Osteoblast (primary cell): ENCODE data around the gene SEC24D. TPM values are rescaled to one million over a fixed set of nuclear protein-coding genes. Genes with fewer than 3 reads are reported as not detected.
"Not testable (repeated sequence)": the region's sequence is repeated elsewhere in the genome, so short reads cannot be mapped to it uniquely, and the experiment has no call there.

Experiments
- DNase-seq: peaks from one replicate; pipeline ENCODE4 v3.0.0; 2011; ENCODE audit warnings: low spot score, mixed read lengths; ENCODE audit not compliant: insufficient read length; ENCODE audit errors: missing footprints
- H2AFZ ChIP-seq: 2 replicates; pipeline ENCODE4 v1.6.0; 2011; ENCODE audit warnings: mild to moderate bottlenecking, low read length
- H3K27ac ChIP-seq: 2 replicates; pipeline ENCODE4 v1.5.1; 2011; ENCODE audit warnings: mild to moderate bottlenecking, low read depth, low read length, moderate library complexity
- H3K27me3 ChIP-seq: 2 replicates; pipeline ENCODE4 v1.6.0; 2012; ENCODE audit warnings: mild to moderate bottlenecking, control low read depth, inconsistent platforms, low read length, moderate library complexity; ENCODE audit not compliant: insufficient read depth
- H3K36me3 ChIP-seq: 2 replicates; pipeline ENCODE4 v1.5.1; 2011; ENCODE audit warnings: mild to moderate bottlenecking, low read length, control low read depth, moderate library complexity; ENCODE audit not compliant: insufficient read depth
- H3K4me1 ChIP-seq: 2 replicates; pipeline ENCODE4 v1.5.1; 2011; ENCODE audit warnings: mild to moderate bottlenecking, low read length, control low read depth, moderate library complexity; ENCODE audit not compliant: insufficient read depth
- H3K4me2 ChIP-seq: 2 replicates; pipeline ENCODE4 v1.6.0; 2011; ENCODE audit warnings: mild to moderate bottlenecking, low read length; ENCODE audit not compliant: insufficient read depth
- H3K4me3 ChIP-seq: fragments of 200-600 bp; sonication (generic); 3 replicates; pipeline ENCODE4 v1.5.1; 2012; ENCODE audit warnings: mild to moderate bottlenecking, low read length, inconsistent platforms; ENCODE audit not compliant: insufficient read depth
- H3K79me2 ChIP-seq: 2 replicates; pipeline ENCODE4 v1.6.0; 2012; ENCODE audit warnings: mild to moderate bottlenecking, low read length, control low read depth, inconsistent platforms; ENCODE audit not compliant: insufficient read depth
- H3K9me3 ChIP-seq: 2 replicates; pipeline ENCODE4 v1.5.1; 2011; ENCODE audit warnings: low read depth, low read length, control low read depth
- H4K20me1 ChIP-seq: 2 replicates; pipeline ENCODE4 v1.6.0; 2012; ENCODE audit warnings: mild to moderate bottlenecking, low read length, control low read depth; ENCODE audit not compliant: insufficient read depth
- total RNA-seq: library from RNA; depleted of rRNA; stranded (reverse); fragments of >200 nt; gene quantifications from 2 replicates; pipeline ENCODE4 v1.2.3, GENCODE V29; 2012
- TF ChIP-seq, protein P1 (sequence below): IDR thresholded peaks from 2 replicates; pipeline ENCODE4 v1.5.1; 2011; ENCODE audit warnings: mild to moderate bottlenecking, low read depth, low read length, moderate library complexity; ENCODE audit errors: extremely low read depth

Gene SEC24D
- total RNA-seq, 1 donor: 116 TPM

DNA sequence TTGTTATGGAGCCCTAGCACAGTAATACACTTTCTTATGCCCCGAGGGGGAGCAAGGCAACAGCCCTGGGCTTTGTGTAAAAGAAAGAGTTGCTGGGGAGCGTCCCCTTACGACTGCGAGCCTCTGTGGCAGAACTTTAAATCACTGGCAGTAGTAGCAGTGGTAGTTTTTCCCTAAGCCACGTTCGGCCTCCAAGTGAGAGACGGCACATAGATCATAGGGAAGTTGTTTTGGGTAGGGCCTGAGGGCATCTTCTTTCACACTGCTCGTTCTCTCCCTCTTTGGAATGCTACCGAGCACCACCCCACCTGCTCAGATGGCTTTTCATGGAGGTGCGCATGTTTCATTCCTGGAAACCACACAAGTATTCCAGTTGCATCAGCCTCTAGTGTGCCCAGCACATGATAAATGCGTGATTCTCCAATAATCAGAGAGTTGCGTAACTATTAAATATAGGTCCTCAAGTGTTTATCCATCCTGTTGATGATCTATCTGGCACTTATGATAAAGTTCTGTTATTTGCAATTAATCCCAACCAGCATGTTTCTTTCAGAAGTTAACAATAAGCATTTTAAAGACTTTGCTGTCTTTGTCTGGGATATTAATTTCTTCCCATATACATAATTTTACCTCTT lies 45.7 kb upstream of the SEC24D start:
- TF ChIP-seq, protein P1, sequence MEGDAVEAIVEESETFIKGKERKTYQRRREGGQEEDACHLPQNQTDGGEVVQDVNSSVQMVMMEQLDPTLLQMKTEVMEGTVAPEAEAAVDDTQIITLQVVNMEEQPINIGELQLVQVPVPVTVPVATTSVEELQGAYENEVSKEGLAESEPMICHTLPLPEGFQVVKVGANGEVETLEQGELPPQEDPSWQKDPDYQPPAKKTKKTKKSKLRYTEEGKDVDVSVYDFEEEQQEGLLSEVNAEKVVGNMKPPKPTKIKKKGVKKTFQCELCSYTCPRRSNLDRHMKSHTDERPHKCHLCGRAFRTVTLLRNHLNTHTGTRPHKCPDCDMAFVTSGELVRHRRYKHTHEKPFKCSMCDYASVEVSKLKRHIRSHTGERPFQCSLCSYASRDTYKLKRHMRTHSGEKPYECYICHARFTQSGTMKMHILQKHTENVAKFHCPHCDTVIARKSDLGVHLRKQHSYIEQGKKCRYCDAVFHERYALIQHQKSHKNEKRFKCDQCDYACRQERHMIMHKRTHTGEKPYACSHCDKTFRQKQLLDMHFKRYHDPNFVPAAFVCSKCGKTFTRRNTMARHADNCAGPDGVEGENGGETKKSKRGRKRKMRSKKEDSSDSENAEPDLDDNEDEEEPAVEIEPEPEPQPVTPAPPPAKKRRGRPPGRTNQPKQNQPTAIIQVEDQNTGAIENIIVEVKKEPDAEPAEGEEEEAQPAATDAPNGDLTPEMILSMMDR: no peak
- H3K79me2 ChIP-seq: no peaks in the 10 kb centered on the region
- H3K27me3 ChIP-seq: no peaks in the 10 kb centered on the region
- DNase-seq: no peak
- H3K27ac ChIP-seq: no peak overlapping the region
- no peaks in the 10 kb centered on the region for H4K20me1 ChIP-seq
- H3K36me3 ChIP-seq: no peaks in the 10 kb centered on the region
- no peak overlapping the region for H3K4me3 ChIP-seq
- no peaks in the 10 kb centered on the region for H3K4me1 ChIP-seq
- no peak overlapping the region for H3K4me2 ChIP-seq
- H2AFZ ChIP-seq: no peak overlapping the region
- no peaks in the 10 kb centered on the region for H3K9me3 ChIP-seq

DNA sequence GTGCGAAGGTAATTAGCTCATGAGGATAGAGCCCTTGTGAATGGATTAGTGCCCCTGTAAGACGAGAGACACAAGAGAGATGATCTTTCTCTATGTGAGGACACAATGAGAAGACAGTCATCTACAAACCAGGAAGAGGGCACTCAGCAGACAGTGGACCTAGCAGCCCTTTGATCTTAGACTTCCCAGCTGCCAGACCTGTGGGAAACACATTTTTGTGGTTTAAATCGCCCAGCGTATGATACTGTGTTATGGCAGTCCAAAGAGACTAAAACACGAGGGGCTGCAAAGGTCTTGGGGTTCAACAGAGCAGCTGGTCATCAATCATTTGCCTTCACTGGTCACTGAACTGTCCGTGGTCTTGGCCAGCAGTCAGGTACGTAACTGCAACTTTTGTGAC lies 43.5 kb upstream of the SEC24D start:
- TF ChIP-seq, protein P1: no peak
- Histone ChIP-seq H3K4me3 (no peak overlapping the region), H3K9me3 (no peaks in the 10 kb centered on the region), H2AFZ (no peak overlapping the region), H3K79me2 (no peaks in the 10 kb centered on the region), H4K20me1 (no peaks in the 10 kb centered on the region), H3K4me1 (no peaks in the 10 kb centered on the region), H3K36me3 (no peaks in the 10 kb centered on the region), H3K27me3 (no peaks in the 10 kb centered on the region), H3K4me2 (no peak overlapping the region), H3K27ac (no peak overlapping the region)
- DNase-seq: no peak

DNA sequence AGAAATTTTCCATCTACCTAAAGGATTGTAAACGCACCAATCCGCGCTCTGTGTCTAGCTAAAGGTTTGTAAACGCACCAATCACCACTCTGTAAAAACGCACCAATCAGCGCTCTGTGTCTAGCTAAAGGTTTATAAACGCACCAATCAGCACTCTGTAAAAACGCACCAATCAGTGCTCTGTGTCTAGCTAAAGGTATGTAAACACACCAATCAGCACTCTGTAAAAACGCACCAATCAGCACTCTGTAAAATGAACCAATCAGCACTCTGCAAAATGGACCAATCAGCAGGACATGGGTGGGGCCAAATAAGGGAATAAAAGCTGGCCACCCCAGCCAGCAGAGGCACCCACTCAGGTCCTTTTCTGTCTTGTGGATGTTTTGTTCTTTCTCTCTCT lies 42.6 kb upstream of the SEC24D start:
- H3K36me3 ChIP-seq, H3K4me1 ChIP-seq, DNase-seq, H3K4me3 ChIP-seq, H4K20me1 ChIP-seq, H2AFZ ChIP-seq, H3K79me2 ChIP-seq, H3K27ac ChIP-seq, H3K27me3 ChIP-seq, H3K4me2 ChIP-seq, H3K9me3 ChIP-seq: not testable (repeated sequence)

DNA sequence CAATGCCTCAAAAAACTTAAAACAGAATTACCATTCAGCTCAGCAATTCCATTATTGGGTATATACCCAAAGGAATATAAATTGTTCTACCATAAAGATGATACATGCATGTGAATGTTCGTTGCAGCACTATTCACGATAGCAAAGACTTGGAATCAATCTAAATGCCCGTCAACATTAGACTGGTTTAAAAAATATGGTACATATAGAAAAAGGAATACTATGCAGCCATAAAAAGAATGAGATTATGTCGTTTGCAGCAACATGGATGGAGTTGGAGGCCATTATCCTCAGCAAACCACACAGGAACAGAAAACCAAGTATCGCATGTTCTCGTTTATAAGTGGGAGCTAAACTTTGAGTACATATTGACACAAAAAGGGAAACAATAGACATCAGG lies 41.9 kb upstream of the SEC24D start:
- Histone ChIP-seq H3K4me3 (no peak overlapping the region), H3K36me3 (no peaks in the 10 kb centered on the region), H4K20me1 (no peaks in the 10 kb centered on the region), H3K27ac (no peak overlapping the region), H3K4me2 (no peak overlapping the region), H3K27me3 (no peaks in the 10 kb centered on the region), H2AFZ (no peak overlapping the region), H3K9me3 (no peaks in the 10 kb centered on the region), H3K79me2 (no peaks in the 10 kb centered on the region), H3K4me1 (no peaks in the 10 kb centered on the region)
- TF ChIP-seq, protein P1: no peak
- DNase-seq: no peak
